ENCODE results near the gene ZBTB7C. TPM values are rescaled to one million over a fixed set of nuclear protein-coding genes. Genes with fewer than 3 reads are reported as not detected.

The ZBTB7C gene
- total RNA-seq, 2 donors from 2014 or later, result 25.1 to 36.4 TPM

- Histone ChIP-seq H3K4me3 (no peak overlapping the region), H3K27ac (no peak overlapping the region), H3K9me3 (no peaks in the 10 kb centered on the region), H3K27me3 (no peaks in the 10 kb centered on the region), H3K36me3 (no peaks in the 10 kb centered on the region), H3K9ac (ENCODE audit: low read depth in 2 of 2, low read length in 2 of 2) (no peak overlapping the region), H3K4me1 (no peaks in the 10 kb centered on the region)
- no peak for TF ChIP-seq CTCF (IDR thresholded peaks at IDR 0.05)
- no peak for DNase-seq
- intact Hi-C loops (cut with DNase I), result no loop called here
Observed at GRCh38 chr18:48168861-48169260, 240.3 kb downstream of the ZBTB7C start.

- no peak overlapping the region for H3K4me3 ChIP-seq
- no peaks in the 10 kb centered on the region for H3K27me3 ChIP-seq
- peak; percentile 92 for DNase-seq
- H3K9me3 ChIP-seq, result no peaks in the 10 kb centered on the region
- H3K4me1 ChIP-seq, result no peaks in the 10 kb centered on the region
- H3K9ac ChIP-seq (ENCODE audit: low read depth in 2 of 2, low read length in 2 of 2), result peak overlapping the region in 1 of 2 donors; percentile 47
- intact Hi-C loops (cut with DNase I), result no loop called here
- H3K27ac ChIP-seq, result peak overlapping the region; percentile 65
- no peak for TF ChIP-seq CTCF (IDR thresholded peaks at IDR 0.05)
- no peaks in the 10 kb centered on the region for H3K36me3 ChIP-seq
Observed at GRCh38 chr18:48167897-48168253, 241.3 kb downstream of the ZBTB7C start.

GRCh38 chr18:48166336-48166875, 242.8 kb downstream of the ZBTB7C start:
- H3K9ac ChIP-seq (ENCODE audit: low read depth in 2 of 2, low read length in 2 of 2), result peak overlapping the region in 1 of 2 donors; percentile 38
- no peaks in the 10 kb centered on the region for H3K9me3 ChIP-seq
- intact Hi-C loops (cut with DNase I), result no loop called here
- no peak for TF ChIP-seq CTCF (IDR thresholded peaks at IDR 0.05)
- peaks cover 5% of the 10 kb centered on the region for H3K4me1 ChIP-seq
- H3K36me3 ChIP-seq, result no peaks in the 10 kb centered on the region
- no peak for DNase-seq
- H3K27ac ChIP-seq, result peak overlapping the region; percentile 65
- H3K27me3 ChIP-seq, result no peaks in the 10 kb centered on the region
- no peak overlapping the region for H3K4me3 ChIP-seq

- intact Hi-C loops (cut with DNase I), result no loop called here
- no peaks in the 10 kb centered on the region for H3K9me3 ChIP-seq
- peak overlapping the region; percentile 14 to 68 for H3K9ac ChIP-seq (ENCODE audit: low read depth in 2 of 2, low read length in 2 of 2)
- H3K27ac ChIP-seq, result peak overlapping the region; percentile 78
- peak; percentile 57 for DNase-seq
- H3K36me3 ChIP-seq, result no peaks in the 10 kb centered on the region
- TF ChIP-seq CTCF (IDR thresholded peaks at IDR 0.05), result no peak
- H3K4me3 ChIP-seq, result no peak overlapping the region
- H3K27me3 ChIP-seq, result no peaks in the 10 kb centered on the region
- peaks cover 5% of the 10 kb centered on the region for H3K4me1 ChIP-seq
Observed at GRCh38 chr18:48165111-48165866, 243.9 kb downstream of the ZBTB7C start.

GRCh38 chr18:48164701-48165100, 244.5 kb downstream of the ZBTB7C start:
- Histone ChIP-seq H3K9ac (ENCODE audit: low read depth in 2 of 2, low read length in 2 of 2) (peak overlapping the region in 1 of 2 donors; percentile 68), H3K27ac (peak overlapping the region; percentile 78), H3K27me3 (no peaks in the 10 kb centered on the region), H3K4me3 (no peak overlapping the region), H3K4me1 (peaks cover 5% of the 10 kb centered on the region), H3K9me3 (no peaks in the 10 kb centered on the region), H3K36me3 (no peaks in the 10 kb centered on the region)
- TF ChIP-seq CTCF (IDR thresholded peaks at IDR 0.05), result no peak
- intact Hi-C loops (cut with DNase I), result no loop called here
- DNase-seq, result no peak

Measured in colonic mucosa (tissue), 4 donors.